Stimulated activated CD4-positive, alpha-beta T cell treated with anti-CD3 and anti-CD28 coated beads, Interleukin-4, amount 100 ng/mL, for 48 hours (primary cell): ENCODE results near the gene IMMP2L.
A peak's percentile ranks its signal among the peaks of the same experiment; 100 is the strongest.
"Not testable (repeated sequence)": the region's sequence is repeated elsewhere in the genome, so short reads cannot be mapped to it uniquely, and the experiment has no call there.

Source experiments
- DNase-seq, 2 donors: peaks; one replicate each; pipeline ENCODE4 v3.0.0-alpha.2; 2020; ENCODE audit warnings: low read depth in 2 of 2

Gene IMMP2L

DNA sequence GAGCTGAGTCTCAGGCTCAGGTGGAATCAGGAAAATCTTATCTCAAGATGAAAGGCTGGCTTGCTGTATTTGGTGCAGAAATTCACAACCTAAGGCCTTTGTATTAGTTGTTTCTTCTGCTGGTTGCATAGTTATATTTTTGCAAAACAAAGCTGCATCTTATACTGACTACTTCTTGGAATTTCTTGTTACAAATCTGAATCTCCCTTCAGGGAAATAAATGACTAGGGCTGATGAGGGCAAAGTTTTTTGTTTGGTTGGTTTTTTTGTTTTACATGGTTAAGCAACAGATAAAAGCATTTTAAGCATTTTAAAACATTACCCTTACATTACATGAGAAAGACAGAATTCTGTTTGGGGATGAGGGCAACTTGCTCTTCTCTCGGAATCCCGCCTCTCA is 485.3 kb downstream of the IMMP2L start:
- no peak for DNase-seq

DNA sequence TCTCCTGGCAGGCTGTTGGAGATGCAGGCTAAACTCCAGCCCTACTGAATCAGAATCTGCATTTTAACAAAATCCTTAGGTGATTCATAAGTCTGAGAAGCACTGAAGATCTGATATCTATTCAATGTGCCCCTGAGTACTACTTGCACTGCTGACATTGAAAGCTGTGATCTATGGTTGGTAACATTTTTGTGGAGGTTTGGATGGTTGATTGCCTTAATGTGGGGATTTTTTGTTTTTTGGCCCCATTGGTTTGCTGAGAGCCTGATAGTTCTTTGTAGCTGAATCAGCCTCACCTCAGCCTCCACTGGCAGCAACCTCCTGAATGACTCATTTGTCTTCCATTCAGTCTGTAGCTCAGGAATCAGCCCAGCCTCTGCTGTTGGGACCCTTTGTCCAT is 486.1 kb downstream of the IMMP2L start:
- DNase-seq = peak in 1 of 2 donors; percentile 16

DNA sequence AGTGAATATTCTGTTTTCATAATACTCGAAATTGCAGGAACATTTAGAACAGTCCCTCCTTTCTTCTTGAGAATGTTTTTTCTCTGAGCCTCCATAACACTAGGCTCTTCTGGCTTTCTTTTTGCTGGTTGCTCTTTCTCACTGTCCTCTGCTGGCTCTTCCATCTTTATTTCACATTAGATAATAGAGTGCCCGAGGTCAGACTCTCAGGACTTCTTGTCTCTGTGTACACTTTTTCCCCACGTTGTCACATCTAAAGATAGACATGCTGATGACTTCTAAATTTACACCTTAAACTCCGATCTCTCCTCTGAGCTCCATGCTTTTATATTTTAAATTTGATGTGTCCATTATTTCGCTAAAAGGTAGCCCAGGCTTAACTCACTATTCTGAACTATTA is 486.8 kb downstream of the IMMP2L start:
- DNase-seq = no peak

DNA sequence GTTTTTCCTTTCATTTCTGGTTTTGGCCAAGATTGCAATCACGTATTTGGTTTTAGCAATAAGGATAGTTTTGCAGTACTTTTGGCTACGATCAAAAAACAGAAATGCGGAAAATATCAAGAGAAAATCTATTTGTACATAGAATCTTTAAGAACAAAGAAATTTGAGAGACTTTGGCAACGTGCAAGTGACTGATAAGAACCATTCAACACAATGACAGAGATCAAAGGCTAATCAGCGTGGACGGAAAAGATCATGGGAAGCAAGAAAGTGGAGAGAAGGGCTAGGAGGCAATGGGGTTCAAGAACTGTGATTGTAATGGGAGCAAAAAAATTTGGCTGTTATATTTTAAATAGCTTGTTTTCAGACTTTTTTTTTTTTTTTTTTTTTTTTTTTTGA is 487.5 kb downstream of the IMMP2L start:
- no peak for DNase-seq

DNA sequence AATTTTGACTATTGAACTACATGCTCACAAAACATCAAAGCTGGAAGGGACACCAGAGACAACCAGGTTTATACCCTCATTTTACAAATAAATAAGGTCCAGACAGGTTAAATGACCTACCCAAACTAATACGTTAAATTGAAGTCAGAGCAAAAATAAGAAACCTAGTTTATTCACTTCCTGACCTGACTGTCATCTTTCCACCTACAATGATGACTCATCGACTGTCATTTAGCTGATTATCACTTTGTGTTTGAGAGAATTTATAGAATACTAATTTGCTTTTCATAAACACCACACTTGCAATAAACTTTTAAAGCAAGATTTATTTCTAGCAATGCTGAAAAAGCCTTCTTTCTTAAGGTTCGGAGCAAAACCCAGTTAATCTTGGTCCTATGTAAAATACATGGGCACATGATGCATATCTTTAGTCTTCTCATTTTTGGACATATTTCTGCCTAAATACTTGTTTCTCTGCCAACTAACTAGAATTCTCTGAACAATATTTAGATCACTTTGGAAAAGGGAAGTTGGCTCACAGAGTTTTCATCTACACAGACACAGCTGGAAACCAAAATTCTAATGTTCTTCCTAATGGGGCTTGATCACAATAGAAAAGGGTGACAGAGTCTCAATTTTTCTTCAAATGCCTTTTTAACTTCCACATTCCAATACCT is 488.1 kb downstream of the IMMP2L start:
- DNase-seq = no peak

DNA sequence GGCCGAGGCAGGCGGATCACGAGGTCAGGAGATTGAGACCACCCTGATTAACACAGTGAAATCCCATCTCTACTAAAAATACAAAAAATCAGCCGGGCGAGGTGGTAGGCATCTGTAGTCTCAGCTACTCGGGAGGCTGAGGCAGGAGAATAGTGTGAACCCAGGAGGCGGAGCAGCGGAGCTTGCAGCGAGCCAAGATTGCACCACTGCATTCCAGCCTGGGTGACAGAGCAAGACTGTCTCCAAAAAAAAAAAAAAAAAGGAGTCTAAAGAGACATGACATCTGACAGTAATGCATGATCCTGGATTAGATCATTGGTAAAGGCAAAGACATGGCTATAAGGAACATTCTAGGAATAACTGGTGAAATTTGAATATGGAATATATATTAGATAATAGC is 489.6 kb downstream of the IMMP2L start:
- DNase-seq = not testable (repeated sequence)

DNA sequence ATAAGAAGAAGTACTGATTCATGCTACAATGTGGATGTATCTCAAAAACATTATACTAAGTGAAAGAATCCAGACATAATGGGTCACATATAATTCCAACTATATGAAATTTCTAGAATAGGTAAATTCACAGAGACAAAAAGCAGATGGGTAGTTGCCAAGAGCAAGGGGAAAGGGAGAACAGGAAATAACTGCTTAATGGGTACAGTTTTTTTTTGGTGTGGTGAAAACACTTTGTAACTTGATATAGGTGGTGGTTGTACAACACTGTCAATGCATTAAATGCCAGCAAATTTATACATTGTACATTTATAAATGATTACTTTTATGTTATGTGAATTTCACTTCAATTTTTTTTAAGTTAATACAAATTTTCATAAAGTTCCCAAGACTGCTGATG is 490.7 kb downstream of the IMMP2L start:
- DNase-seq = no peak

DNA sequence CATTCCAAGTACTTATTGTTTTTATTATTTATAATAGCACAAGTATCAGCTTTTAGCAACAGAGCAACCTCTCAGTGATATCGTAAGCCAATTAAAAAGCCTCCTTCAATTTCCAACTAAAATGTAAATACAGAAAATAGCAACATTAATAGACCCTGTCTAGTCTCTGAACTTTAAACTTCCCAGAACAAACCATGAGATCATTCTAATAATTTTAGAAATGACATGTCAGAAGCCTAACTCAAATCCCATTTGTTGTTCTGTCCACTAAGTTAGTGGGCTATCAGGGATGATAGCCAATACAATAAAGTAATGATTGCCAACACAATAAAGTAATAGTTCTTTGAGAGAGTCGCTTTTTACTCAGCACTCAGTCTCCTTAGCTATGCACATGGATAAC is 493.7 kb downstream of the IMMP2L start:
- no peak for DNase-seq

DNA sequence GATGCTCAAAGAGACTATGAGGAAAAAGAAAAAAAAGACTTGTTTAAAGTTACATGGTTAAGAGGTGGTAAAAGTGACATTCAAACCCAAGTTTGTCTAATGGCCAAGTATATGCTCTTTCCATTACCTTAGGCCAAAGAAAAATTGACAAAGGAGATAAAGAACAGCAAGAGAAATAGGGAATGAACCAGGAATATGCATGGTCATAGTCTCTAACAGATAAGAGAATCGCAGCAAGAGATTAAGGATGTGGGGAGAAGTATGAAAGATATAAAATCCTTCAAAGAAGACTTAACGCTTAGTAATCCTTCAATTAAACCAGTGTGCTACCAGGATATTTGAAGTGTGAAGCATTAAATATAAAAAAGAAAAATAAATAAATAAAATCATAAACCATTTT is 494.6 kb downstream of the IMMP2L start:
- DNase-seq = no peak

DNA sequence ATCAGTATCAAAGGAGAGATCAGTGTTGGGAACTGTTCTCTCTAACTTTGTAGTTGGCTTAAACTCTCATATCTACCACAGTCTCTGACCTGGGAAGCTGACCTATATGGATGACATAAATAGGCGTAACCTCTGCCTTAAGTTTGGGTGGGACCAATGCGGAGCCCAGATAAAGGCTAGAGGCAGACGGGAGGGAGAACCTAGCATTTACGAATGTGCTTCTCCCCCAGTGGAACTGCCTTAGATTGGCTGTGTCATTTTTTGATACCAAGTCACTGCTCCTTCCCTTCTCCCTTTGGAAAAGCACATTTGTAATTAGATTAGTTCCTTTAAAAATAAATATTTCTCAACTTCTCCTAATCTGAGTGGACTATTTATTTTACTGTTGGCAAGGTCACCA is 495.0 kb downstream of the IMMP2L start:
- DNase-seq = no peak

DNA sequence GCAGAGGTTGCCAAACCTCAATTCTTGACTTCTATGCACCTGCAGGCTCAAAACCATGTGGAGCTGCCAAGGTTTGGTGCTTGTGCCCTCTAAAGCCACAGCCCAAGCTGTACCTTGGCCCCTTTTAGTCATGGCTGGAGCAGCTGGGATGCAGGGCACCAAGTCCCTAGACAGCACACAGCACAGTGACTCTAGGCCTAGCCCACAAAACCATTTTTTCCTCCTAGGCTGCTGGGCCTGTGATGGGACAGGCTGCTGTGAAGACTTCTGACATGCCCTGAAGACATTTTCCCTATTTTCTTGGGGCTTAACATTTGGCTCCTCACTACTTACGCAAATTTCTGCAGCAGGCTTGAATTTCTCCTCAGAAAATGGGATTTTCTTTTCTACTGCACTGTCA is 499.1 kb downstream of the IMMP2L start:
- no peak for DNase-seq

DNA sequence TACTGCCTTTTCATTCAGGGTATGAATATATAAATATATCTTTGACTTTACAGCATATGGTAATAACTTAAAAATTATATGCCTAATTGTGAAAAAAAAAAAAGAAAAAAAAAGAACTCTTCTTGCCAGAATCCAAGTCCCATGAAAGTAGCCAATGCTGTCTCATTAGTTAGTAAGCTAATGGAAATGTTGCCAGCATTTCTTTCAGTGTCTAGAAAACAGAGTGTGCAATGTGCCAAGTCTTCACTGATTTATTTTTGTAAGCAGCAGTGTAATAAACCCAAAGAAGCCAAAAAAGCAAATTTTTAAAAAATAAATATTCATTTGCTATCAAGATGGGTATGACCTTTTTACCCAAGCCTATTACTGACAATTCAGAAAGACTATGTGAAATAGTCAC is 502.5 kb downstream of the IMMP2L start:
- DNase-seq = no peak

DNA sequence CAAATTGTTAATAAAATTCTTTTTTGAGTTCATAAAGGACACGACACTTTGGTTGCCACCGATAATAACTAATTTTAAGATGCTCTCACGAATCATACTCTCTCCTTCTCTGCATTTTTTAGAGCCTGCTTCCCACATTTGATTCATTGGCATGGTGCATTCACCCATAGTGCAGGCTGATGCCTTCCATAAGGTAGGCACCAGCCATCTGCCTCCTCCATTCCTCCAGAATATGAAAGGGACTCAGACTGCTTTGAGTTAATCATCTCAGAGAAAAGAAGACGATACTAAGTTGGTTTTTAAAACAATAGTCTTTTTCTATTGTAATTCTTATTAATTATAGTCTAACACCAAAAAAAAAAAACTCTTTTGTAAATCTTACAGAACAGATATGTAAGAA is 505.2 kb downstream of the IMMP2L start:
- DNase-seq = no peak

DNA sequence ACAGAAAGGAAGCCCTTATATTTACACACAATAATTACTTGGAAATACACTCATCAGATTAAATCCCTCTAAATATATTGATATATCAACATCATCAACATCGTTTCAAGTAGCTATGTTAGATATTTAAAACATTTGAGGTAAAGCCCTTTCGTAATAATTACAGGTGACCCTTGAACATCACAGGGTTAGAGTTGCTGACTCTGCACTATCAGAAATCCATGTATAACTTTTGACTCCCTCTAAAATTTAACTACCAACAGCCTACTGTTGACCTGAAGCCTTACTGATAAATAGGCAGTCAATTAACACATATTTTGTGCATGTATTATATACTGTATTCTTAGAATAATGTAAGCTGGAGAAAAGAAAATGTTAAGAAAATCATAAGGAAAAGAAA is 505.9 kb downstream of the IMMP2L start:
- no peak for DNase-seq

DNA sequence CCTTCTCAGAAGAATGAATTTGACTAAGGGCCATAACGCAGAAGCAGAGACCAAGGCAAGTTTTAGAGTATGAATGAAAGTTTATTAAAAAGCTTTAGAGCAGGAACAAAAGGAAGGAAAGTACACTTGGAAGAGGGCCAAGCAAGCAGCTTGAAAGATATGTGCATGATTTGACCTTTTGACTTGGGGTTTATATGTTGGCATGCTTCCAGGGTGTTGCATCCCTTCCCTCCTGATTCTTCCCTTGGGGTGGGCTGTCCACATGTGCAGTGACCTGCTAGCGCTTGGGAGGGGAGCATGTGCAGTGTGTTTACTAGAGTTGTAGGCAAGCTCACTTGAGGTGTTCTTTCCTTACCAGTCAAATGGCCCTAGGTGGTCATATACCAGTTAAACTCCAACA is 509.3 kb downstream of the IMMP2L start:
- no peak for DNase-seq

DNA sequence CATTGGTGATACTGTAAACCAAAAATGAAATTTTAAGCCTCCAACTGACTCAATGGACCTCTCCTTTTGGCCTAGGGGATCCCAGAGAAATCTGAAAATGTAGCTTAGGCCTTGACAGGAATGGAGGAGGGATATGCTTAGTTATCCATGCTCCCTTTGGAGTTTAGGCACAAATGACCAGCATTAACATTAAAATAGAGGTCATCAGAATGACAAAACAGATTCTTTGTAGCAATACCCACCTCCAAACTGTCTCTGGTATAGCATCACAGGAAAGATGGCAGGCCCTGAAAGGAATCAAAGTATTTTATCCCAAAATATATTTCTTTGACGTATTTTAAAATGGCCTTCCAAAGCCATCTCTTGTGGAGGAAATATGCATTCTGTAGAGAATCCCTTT is 510.5 kb downstream of the IMMP2L start:
- no peak for DNase-seq

DNA sequence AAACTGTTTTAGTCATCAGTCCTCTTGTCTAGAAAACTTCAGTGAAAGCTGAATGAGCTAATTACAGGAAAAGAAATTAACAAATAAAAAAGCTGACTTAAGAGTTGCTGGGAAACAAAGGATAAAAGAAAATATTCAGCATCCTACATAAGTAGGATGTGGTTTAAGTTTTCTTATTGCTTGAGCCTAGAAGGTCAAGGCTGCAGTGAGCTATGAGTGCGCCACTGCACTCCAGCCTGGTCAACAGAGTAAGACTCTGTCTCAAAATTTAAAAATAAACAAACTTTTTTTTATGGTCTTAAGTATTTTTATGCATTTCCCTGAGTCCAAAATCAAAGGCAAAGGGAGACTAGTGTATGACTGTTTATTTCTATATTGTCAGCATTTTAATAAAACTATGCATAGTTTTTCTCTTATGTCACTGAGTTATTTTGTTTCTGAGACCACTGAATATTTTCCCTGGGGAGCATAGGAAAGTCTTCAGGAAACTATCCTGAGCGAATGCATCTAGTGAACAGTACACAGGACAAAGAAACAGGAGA is 511.3 kb downstream of the IMMP2L start:
- DNase-seq = no peak

DNA sequence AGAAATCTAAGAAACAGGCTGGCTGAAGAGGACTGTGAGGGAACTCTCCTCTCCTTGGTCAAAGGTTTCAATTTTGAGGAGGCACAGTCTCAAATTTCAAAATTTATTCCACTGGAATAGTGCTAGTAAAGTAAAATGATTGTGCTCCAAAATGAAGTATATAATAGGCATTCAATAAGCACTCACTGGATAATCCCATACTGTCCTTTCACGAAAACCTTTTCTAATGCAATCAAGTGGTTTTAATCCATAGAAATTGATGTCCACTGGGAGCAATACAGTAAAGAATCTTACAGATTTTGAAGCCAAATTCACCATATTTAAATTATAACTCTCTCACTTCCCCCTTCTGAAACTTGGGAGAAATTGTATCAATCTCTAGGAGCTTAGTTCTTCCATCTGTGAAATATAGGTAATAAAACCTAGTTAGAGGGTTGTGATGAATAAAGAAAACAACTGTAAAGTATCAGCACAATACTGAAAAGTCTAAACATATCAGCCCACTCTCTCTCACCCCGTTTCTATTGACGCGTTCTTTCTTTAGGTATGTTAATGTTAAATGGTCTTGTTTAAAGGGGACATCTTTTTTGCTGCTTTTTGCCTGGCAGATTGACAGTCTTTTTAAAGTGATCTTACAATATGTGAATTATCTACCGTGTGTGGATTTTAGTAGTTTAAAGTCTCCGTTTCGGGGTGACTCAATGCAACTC is 512.2 kb downstream of the IMMP2L start:
- no peak for DNase-seq

DNA sequence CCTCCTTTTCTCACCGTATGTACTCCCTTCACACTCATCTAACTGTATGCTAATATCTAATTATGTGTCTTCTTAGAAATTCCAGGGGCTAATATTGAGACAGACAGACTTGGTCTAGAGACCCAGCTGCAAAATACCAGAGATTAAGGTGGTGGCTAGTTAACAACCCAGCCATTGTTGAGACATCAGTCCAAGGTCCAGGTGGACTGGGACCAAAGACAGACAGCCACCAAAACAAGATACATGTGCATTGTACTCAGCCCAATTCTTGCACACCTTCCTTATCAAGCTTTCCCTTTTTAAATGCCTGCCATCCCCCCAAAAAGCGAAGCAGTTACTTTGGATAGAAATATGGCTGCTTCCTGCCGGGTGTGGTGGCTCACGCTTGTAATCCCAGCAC is 514.7 kb downstream of the IMMP2L start:
- no peak for DNase-seq

DNA sequence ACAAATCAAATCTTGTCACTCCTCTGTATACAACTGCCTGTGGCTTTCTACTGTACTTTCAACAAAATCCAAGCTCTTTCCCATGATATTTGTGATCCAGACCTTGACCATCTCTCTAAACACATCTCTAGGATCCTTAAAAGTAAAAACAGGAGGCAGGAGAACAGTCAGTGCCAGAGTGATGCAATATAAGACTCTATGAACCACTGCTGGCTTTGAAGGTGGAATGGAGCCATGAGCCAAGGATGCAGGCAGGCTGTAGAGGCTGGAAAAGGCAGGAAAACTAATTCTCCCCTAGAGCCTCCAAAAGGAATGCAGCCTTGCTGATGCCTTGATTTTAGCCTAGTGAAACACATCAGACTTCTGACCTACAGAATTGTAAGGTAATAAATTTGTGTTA is 516.8 kb downstream of the IMMP2L start:
- no peak for DNase-seq

DNA sequence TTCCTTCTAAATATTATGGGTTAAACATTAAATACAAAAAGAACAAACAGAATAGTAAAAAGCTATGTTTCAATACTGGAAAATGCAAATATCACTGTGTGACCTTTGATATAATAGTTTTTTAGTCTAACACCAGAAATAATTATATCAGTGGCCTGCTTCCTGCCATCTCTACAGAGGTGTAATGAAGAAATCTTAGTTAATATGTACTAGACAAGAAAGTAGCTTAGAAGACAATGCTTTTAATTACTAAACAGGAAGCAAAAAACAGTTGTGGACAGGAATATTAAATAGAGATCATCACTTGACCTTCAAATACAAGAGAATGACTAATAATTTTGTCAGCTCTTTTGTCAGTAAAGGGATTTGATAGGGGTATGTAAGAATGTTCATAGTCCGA is 518.7 kb downstream of the IMMP2L start:
- DNase-seq = no peak

DNA sequence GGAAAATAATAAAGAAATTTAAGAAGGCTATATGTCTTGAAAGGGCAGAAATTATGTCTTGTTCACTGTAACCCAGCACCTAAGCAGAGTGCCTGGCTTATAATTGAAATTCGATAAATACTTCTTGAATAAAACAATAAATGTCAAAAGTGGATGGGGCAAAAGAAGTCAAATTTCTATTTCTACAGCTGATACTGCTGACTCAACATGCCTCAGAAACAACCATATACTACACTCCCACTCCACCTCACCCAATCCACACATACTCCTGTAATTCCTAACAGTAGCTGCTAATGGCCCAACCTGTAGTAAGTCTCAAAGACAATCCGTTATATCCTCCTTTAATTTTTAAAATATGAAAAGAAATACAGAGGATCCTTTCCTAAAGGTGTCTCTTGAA is 519.5 kb downstream of the IMMP2L start:
- DNase-seq = no peak

DNA sequence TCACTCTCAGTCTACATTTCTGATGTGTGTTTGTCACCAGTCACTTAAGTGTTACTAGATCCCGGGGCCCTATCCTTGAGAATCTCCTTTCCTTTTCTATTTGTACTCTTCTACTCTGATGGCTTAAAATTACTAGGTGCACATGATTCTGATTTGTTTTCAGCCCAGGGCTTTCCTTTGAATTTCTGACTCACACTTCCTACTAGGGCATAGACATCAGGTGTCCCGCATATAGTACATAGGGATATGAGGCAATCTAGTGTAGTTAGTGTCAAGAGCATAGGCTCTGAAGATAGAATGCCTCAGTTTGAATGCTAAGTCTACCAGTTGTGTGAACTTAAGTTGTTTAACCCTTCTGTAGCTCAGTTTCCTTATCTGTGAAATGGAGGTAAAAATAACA is 520.7 kb downstream of the IMMP2L start:
- DNase-seq = no peak

DNA sequence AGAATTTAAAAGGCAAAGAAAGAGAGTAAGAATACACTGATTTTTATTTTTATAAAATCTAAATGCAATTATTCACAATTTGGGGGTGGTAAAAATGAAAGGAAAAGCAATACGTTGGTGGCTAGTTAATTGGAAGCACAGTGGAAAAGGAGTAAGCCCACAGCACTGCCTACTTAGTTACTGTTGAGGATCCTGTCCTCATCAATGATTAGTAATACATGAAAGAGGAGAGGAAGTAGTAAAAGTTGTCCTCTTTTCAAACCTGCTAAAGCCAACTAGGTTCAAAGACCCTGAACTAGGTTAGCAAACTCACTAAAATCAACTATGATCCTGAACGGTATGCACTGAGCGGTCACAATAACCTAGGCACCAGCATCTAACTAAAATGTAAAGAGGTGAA is 524.1 kb downstream of the IMMP2L start:
- DNase-seq = no peak
